ENCODE results near the gene LMCD1. TPM values are rescaled to one million over a fixed set of nuclear protein-coding genes. Genes with fewer than 3 reads are reported as not detected.

LMCD1 gene
- total RNA-seq, 2 experiments from 2014 or later, result 0.47 TPM; not detected in 1

- POLR2A ChIA-PET, result interaction anchor here (2.1 kb wide), 1 partner anchor 11 kb away, joined by 5 read pairs; no protein-coding TSS in a partner anchor
- Histone ChIP-seq H3K9me2 (ENCODE audit: insufficient read depth, low read length) (no peaks in the 10 kb centered on the region), H3K9me3 (ENCODE audit: low read length) (no peaks in the 10 kb centered on the region), H3K36me3 (ENCODE audit: insufficient read depth, low read length) (no peaks in the 10 kb centered on the region), H3K4me3 (ENCODE audit: low read depth, low read length, poor library complexity, severe bottlenecking) (no peak overlapping the region), H3K4me2 (ENCODE audit: low read length) (no peak overlapping the region), H2AFZ (ENCODE audit: low read length) (no peak overlapping the region), H4K20me1 (ENCODE audit: insufficient read depth, low read length) (no peaks in the 10 kb centered on the region), H3K27ac (ENCODE audit: low read depth, low read length, poor library complexity, severe bottlenecking) (no peak overlapping the region), H3K4me1 (ENCODE audit: insufficient read depth, low read length, poor library complexity, severe bottlenecking) (no peaks in the 10 kb centered on the region), H3K79me2 (ENCODE audit: insufficient read depth, low read depth, low read length) (no peaks in the 10 kb centered on the region)
- no TSS peak for BruUV-seq (replicated peaks)
- DNase-seq (ENCODE audit: low spot score), result no peak
- TF ChIP-seq CTCF (conservative IDR thresholded peaks at IDR 0.05; ENCODE audit: low read length) (no peak), EZH2phosphoT487 (IDR thresholded peaks at IDR 0.05; ENCODE audit: borderline replicate concordance, low read depth, low read length) (no peak)
- intact Hi-C loops (cut with micrococcal nuclease; ENCODE audit: unreplicated experiment), result no loop called here
- CTCF ChIA-PET (ENCODE audit: unreplicated experiment), result no interaction called here
Measured at GRCh38 chr3:8557298-8557697, 55.7 kb downstream of the LMCD1 start.

GRCh38 chr3:8558645-8559044 lies 57.0 kb downstream of the LMCD1 start:
- intact Hi-C loops (cut with micrococcal nuclease; ENCODE audit: unreplicated experiment), result no loop called here
- ChIA-PET CTCF (ENCODE audit: unreplicated experiment) (no interaction called here), POLR2A (interaction anchor here (0.7 to 2.1 kb wide), 2 partner anchors 10 to 16 kb away, joined by 3 to 5 read pairs; no protein-coding TSS in a partner anchor)
- no TSS peak for BruUV-seq (replicated peaks)
- no peaks in the 10 kb centered on the region for H3K9me3 ChIP-seq (ENCODE audit: low read length)
- H3K4me1 ChIP-seq (ENCODE audit: insufficient read depth, low read length, poor library complexity, severe bottlenecking), result no peaks in the 10 kb centered on the region
- DNase-seq (ENCODE audit: low spot score), result no peak
- no peaks in the 10 kb centered on the region for H4K20me1 ChIP-seq (ENCODE audit: insufficient read depth, low read length)
- H3K27ac ChIP-seq (ENCODE audit: low read depth, low read length, poor library complexity, severe bottlenecking), result no peak overlapping the region
- H3K36me3 ChIP-seq (ENCODE audit: insufficient read depth, low read length), result no peaks in the 10 kb centered on the region
- no peak overlapping the region for H3K4me3 ChIP-seq (ENCODE audit: low read depth, low read length, poor library complexity, severe bottlenecking)
- no peak overlapping the region for H3K4me2 ChIP-seq (ENCODE audit: low read length)
- H2AFZ ChIP-seq (ENCODE audit: low read length), result no peak overlapping the region
- TF ChIP-seq EZH2phosphoT487 (IDR thresholded peaks at IDR 0.05; ENCODE audit: borderline replicate concordance, low read depth, low read length) (no peak), CTCF (conservative IDR thresholded peaks at IDR 0.05; ENCODE audit: low read length) (no peak)
- H3K9me2 ChIP-seq (ENCODE audit: insufficient read depth, low read length), result no peaks in the 10 kb centered on the region
- no peaks in the 10 kb centered on the region for H3K79me2 ChIP-seq (ENCODE audit: insufficient read depth, low read depth, low read length)

- Histone ChIP-seq H3K4me3 (ENCODE audit: low read depth, low read length, poor library complexity, severe bottlenecking) (no peak overlapping the region), H2AFZ (ENCODE audit: low read length) (no peak overlapping the region), H3K36me3 (ENCODE audit: insufficient read depth, low read length) (no peaks in the 10 kb centered on the region), H3K27ac (ENCODE audit: low read depth, low read length, poor library complexity, severe bottlenecking) (no peak overlapping the region), H3K4me2 (ENCODE audit: low read length) (no peak overlapping the region), H4K20me1 (ENCODE audit: insufficient read depth, low read length) (no peaks in the 10 kb centered on the region), H3K9me2 (ENCODE audit: insufficient read depth, low read length) (no peaks in the 10 kb centered on the region), H3K4me1 (ENCODE audit: insufficient read depth, low read length, poor library complexity, severe bottlenecking) (no peaks in the 10 kb centered on the region), H3K79me2 (ENCODE audit: insufficient read depth, low read depth, low read length) (no peaks in the 10 kb centered on the region), H3K9me3 (ENCODE audit: low read length) (no peaks in the 10 kb centered on the region)
- CTCF ChIA-PET (ENCODE audit: unreplicated experiment), result no interaction called here
- TF ChIP-seq CTCF (conservative IDR thresholded peaks at IDR 0.05; ENCODE audit: low read length) (no peak), EZH2phosphoT487 (IDR thresholded peaks at IDR 0.05; ENCODE audit: borderline replicate concordance, low read depth, low read length) (no peak)
- POLR2A ChIA-PET, result interaction anchor here (2.1 kb wide), 1 partner anchor 9 kb away, joined by 5 read pairs; no protein-coding TSS in a partner anchor
- intact Hi-C loops (cut with micrococcal nuclease; ENCODE audit: unreplicated experiment), result no loop called here
- no TSS peak for BruUV-seq (replicated peaks)
- no peak for DNase-seq (ENCODE audit: low spot score)
Measured at GRCh38 chr3:8559351-8559750, 57.7 kb downstream of the LMCD1 start.
